SK-N-MC (cell line): ENCODE results near the gene TAF3.

ENCODE experiments used
- DNase-seq: peaks from one replicate; pipeline ENCODE4 v3.0.0-alpha.2; 2011; ENCODE audit warnings: low read depth, low spot score
- H3K27ac ChIP-seq: fragments of 200-600 bp; sonication (generic); 2 replicates; pipeline ENCODE4 v1.5.1; 2016; ENCODE audit warnings: mixed run types
- H3K36me3 ChIP-seq: fragments of 200-600 bp; sonication (generic); 2 replicates; pipeline ENCODE4 v1.6.1; 2017; ENCODE audit warnings: antibody characterized with exemption, low read length, mixed read lengths; ENCODE audit not compliant: insufficient read depth
- H3K4me3 ChIP-seq: fragments of 200-600 bp; sonication (generic); 2 replicates; pipeline ENCODE4 v1.5.1; 2016
- H3K9ac ChIP-seq: fragments of 200-600 bp; sonication (generic); 2 replicates; pipeline ENCODE4 v1.8.0; 2017; ENCODE audit warnings: mixed run types, mixed read lengths; ENCODE audit not compliant: insufficient read length
- H3K9me3 ChIP-seq: fragments of 200-600 bp; sonication (generic); 2 replicates; pipeline ENCODE4 v1.6.1; 2017; ENCODE audit warnings: low read depth, mild to moderate bottlenecking, antibody characterized with exemption, low read length, moderate library complexity, mixed read lengths
- EZH2 ChIP-seq: fragments of 200-600 bp; sonication (generic); IDR thresholded peaks from one replicate; pipeline ENCODE4 v1.6.1; 2017; ENCODE audit warnings: antibody characterized with exemption
- FOXP2 ChIP-seq: optimal IDR thresholded peaks from 2 replicates; pipeline ENCODE3; 2011; ENCODE audit warnings: mild to moderate bottlenecking, moderate library complexity; ENCODE audit not compliant: insufficient read depth; ENCODE audit errors: extremely low read length, control extremely low read depth
- POLR2AphosphoS5 ChIP-seq: IDR thresholded peaks from 2 replicates; pipeline ENCODE4 v1.6.1; 2012; ENCODE audit warnings: mild to moderate bottlenecking, low read depth, low read length, borderline replicate concordance

Gene TAF3

GRCh38 chr10:8035006-8035640 lies 216.8 kb downstream of the TAF3 start:
- Histone ChIP-seq H3K9ac (no peak overlapping the region), H3K9me3 (no peaks in the 10 kb centered on the region), H3K27ac (no peak overlapping the region), H3K4me3 (no peak overlapping the region), H3K36me3 (no peaks in the 10 kb centered on the region)
- no peak for TF ChIP-seq POLR2AphosphoS5
- TF ChIP-seq EZH2: no peak
- no peak for TF ChIP-seq FOXP2
- DNase-seq: no peak

GRCh38 chr10:8035641-8036470 lies 217.6 kb downstream of the TAF3 start:
- Histone ChIP-seq H3K4me3 (no peak overlapping the region), H3K36me3 (no peaks in the 10 kb centered on the region), H3K27ac (no peak overlapping the region), H3K9me3 (no peaks in the 10 kb centered on the region), H3K9ac (no peak overlapping the region)
- no peak for DNase-seq
- no peak for TF ChIP-seq POLR2AphosphoS5
- no peak for TF ChIP-seq FOXP2
- no peak for TF ChIP-seq EZH2

- H3K9me3 ChIP-seq: no peaks in the 10 kb centered on the region
- no peak for DNase-seq
- no peak overlapping the region for H3K27ac ChIP-seq
- no peak overlapping the region for H3K4me3 ChIP-seq
- H3K9ac ChIP-seq: no peak overlapping the region
- TF ChIP-seq POLR2AphosphoS5 (no peak), FOXP2 (no peak), EZH2 (no peak)
- H3K36me3 ChIP-seq: no peaks in the 10 kb centered on the region
Measured at GRCh38 chr10:8036506-8037198, 218.3 kb downstream of the TAF3 start.

- H3K9ac ChIP-seq: no peak overlapping the region
- H3K9me3 ChIP-seq: no peaks in the 10 kb centered on the region
- H3K27ac ChIP-seq: no peak overlapping the region
- no peak for TF ChIP-seq POLR2AphosphoS5
- TF ChIP-seq EZH2: no peak
- TF ChIP-seq FOXP2: no peak
- H3K36me3 ChIP-seq: no peaks in the 10 kb centered on the region
- H3K4me3 ChIP-seq: no peak overlapping the region
- no peak for DNase-seq
Measured at GRCh38 chr10:8037199-8037801, 219.0 kb downstream of the TAF3 start.

- Histone ChIP-seq H3K4me3 (no peak overlapping the region), H3K36me3 (no peaks in the 10 kb centered on the region), H3K27ac (no peak overlapping the region), H3K9ac (no peak overlapping the region), H3K9me3 (no peaks in the 10 kb centered on the region)
- DNase-seq: no peak
- TF ChIP-seq POLR2AphosphoS5: no peak
- TF ChIP-seq FOXP2: no peak
- no peak for TF ChIP-seq EZH2
Measured at GRCh38 chr10:8037941-8038894, 219.9 kb downstream of the TAF3 start.

- no peaks in the 10 kb centered on the region for H3K36me3 ChIP-seq
- H3K27ac ChIP-seq: no peak overlapping the region
- no peak for DNase-seq
- TF ChIP-seq POLR2AphosphoS5: no peak
- no peaks in the 10 kb centered on the region for H3K9me3 ChIP-seq
- H3K4me3 ChIP-seq: no peak overlapping the region
- no peak overlapping the region for H3K9ac ChIP-seq
Measured at GRCh38 chr10:8039321-8039881, 221.1 kb downstream of the TAF3 start.

- no peaks in the 10 kb centered on the region for H3K9me3 ChIP-seq
- no peak overlapping the region for H3K4me3 ChIP-seq
- TF ChIP-seq POLR2AphosphoS5 (no peak), FOXP2 (no peak), EZH2 (no peak)
- H3K9ac ChIP-seq: no peak overlapping the region
- no peaks in the 10 kb centered on the region for H3K36me3 ChIP-seq
- no peak for DNase-seq
- H3K27ac ChIP-seq: no peak overlapping the region
Measured at GRCh38 chr10:8040651-8041050, 222.3 kb downstream of the TAF3 start.
